Parathyroid adenoma (tissue), 2 donors: ENCODE results near the gene PTEN.
"Not testable (repeated sequence)": the region's sequence is repeated elsewhere in the genome, so short reads cannot be mapped to it uniquely, and the experiment has no call there.

Experiments
- H2AFZ ChIP-seq: fragments of 300-600 bp; sonication (generic); one replicate; pipeline ENCODE4 v1.7.0; 2017; ENCODE audit warnings: antibody characterized with exemption, mild to moderate bottlenecking
- H3K27ac ChIP-seq: fragments of 300-600 bp; sonication (generic); one replicate; pipeline ENCODE4 v1.7.0; 2017
- H3K27me3 ChIP-seq: fragments of 300-600 bp; sonication (generic); one replicate; pipeline ENCODE4 v1.7.0; 2017; ENCODE audit warnings: low read length; ENCODE audit not compliant: control insufficient read depth, insufficient read depth
- H3K36me3 ChIP-seq: fragments of 300-600 bp; sonication (generic); one replicate; pipeline ENCODE4 v1.7.0; 2017; ENCODE audit warnings: low read length; ENCODE audit not compliant: control insufficient read depth, insufficient read depth
- H3K4me1 ChIP-seq: fragments of 300-600 bp; sonication (generic); one replicate; pipeline ENCODE4 v1.7.0; 2017; ENCODE audit warnings: control low read depth
- H3K4me2 ChIP-seq: fragments of 300-600 bp; sonication (generic); one replicate; pipeline ENCODE4 v1.7.0; 2017; ENCODE audit warnings: low read length
- H3K4me3 ChIP-seq: fragments of 300-600 bp; sonication (generic); one replicate; pipeline ENCODE4 v1.7.0; 2017; ENCODE audit warnings: low read depth, low read length
- H3K79me2 ChIP-seq: fragments of 300-600 bp; sonication (generic); one replicate; pipeline ENCODE4 v1.7.0; 2017; ENCODE audit warnings: control low read depth
- H3K9ac ChIP-seq: fragments of 300-600 bp; sonication (generic); one replicate; pipeline ENCODE4 v1.7.0; 2017; ENCODE audit warnings: mild to moderate bottlenecking
- H3K9me3 ChIP-seq: fragments of 300-600 bp; sonication (generic); one replicate; pipeline ENCODE4 v1.7.0; 2017; ENCODE audit warnings: low read length; ENCODE audit not compliant: control insufficient read depth
- TF ChIP-seq, protein P1 (sequence below): fragments of 300-600 bp; sonication (generic); IDR thresholded peaks from one replicate; pipeline ENCODE4 v1.7.0; 2017; ENCODE audit warnings: antibody characterized with exemption, mild to moderate bottlenecking
- donor health status: primary hyperparathyroidism.

Gene PTEN

DNA sequence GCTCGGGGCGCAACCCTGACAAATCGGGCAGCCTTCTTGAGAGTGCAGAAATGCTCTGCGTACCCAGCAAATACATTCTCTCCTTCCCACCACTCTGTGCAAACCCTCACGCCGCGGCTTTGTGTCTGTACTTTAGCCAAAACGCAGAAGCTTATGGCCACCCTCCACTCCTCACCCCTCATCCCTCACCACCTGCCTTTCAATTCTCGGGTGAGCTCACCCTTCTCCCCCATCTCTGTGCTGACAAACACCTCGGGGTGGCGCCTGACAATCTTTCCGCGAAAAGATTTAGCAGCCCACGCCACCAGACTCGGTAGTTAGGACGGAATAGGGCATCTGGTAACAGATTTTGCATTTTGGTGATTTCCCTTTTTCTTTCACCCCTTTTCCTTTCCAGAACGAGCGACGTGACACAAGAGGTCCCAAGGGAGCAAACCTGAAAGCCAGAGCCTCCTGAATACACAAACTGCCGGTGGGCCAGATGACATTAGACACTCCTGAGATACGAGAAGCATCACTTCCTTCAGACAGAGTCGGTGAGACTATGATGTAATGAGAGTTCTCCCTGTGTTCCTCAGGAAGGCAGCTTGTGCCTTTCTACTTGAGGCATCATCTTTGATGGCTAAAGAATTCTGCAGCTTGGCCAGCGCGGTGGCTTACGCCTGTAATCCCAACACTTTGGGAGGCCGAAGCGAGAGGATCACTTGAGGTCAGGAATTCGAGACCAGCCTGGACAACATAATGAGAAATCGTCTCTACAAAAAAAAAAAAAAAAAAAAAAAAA, 44.7 kb upstream of the PTEN start:
- Histone ChIP-seq H3K79me2 (peaks cover 28% of the 10 kb centered on the region), H3K36me3 (no peaks in the 10 kb centered on the region)

DNA sequence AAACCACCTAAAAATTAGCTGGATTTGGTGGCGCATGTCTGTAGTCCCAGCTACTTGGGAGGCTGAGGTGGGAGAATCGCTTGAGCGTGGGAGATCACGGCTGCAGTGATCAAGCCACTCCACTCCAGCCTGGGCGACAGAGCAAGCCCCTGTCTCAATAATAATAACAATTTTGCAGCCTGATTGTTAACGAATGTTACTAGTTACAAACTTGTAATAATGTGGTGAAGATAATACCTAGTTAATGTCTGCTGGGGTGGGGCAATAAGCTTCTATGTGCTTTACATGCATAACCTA, 44.2 kb upstream of the PTEN start:
- Histone ChIP-seq H3K27me3 (no peaks in the 10 kb centered on the region), H3K4me2 (no peak overlapping the region), H3K27ac (no peak overlapping the region), H3K4me3 (no peak overlapping the region), H3K79me2 (peaks cover 28% of the 10 kb centered on the region), H3K36me3 (no peaks in the 10 kb centered on the region), H2AFZ (no peak overlapping the region), H3K4me1 (peaks cover 10% of the 10 kb centered on the region), H3K9me3 (no peaks in the 10 kb centered on the region), H3K9ac (no peak overlapping the region)
- TF ChIP-seq, protein P1, sequence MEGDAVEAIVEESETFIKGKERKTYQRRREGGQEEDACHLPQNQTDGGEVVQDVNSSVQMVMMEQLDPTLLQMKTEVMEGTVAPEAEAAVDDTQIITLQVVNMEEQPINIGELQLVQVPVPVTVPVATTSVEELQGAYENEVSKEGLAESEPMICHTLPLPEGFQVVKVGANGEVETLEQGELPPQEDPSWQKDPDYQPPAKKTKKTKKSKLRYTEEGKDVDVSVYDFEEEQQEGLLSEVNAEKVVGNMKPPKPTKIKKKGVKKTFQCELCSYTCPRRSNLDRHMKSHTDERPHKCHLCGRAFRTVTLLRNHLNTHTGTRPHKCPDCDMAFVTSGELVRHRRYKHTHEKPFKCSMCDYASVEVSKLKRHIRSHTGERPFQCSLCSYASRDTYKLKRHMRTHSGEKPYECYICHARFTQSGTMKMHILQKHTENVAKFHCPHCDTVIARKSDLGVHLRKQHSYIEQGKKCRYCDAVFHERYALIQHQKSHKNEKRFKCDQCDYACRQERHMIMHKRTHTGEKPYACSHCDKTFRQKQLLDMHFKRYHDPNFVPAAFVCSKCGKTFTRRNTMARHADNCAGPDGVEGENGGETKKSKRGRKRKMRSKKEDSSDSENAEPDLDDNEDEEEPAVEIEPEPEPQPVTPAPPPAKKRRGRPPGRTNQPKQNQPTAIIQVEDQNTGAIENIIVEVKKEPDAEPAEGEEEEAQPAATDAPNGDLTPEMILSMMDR = no peak

More for the DNA sequence above, 44.7 kb upstream of the PTEN start:
- no peaks in the 10 kb centered on the region for H3K27me3 ChIP-seq
- TF ChIP-seq, protein P1 = no peak
- peak overlapping the region; percentile 89 for H3K4me3 ChIP-seq
- H3K27ac ChIP-seq = peak overlapping the region; percentile 92
- H3K4me2 ChIP-seq = peak overlapping the region; percentile 96
- no peaks in the 10 kb centered on the region for H3K9me3 ChIP-seq
- peaks cover 10% of the 10 kb centered on the region for H3K4me1 ChIP-seq
- peak overlapping the region; percentile 37 for H3K9ac ChIP-seq
- H2AFZ ChIP-seq = peak overlapping the region; percentile 94

DNA sequence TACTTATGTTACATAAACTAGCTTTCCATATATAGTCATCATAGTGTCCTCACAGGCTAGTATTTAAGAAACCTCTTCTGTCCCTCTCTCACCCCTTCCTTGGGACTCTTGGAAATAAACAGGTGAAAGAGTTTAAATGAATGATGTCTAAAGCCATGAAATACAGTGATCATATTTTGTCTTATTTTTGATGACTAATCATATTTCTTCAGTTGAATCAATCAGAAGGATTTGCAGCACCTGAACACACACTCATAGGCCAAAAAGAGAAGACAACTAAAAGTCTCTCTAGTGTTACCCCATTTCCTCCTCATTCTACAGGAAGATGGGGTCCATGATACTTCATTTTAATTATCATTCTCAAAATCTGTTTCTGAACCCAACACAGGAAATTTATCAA, 36.8 kb upstream of the PTEN start:
- H3K4me1 ChIP-seq = no peaks in the 10 kb centered on the region
- no peak overlapping the region for H2AFZ ChIP-seq
- H3K79me2 ChIP-seq = no peaks in the 10 kb centered on the region
- no peak overlapping the region for H3K4me2 ChIP-seq
- no peaks in the 10 kb centered on the region for H3K9me3 ChIP-seq
- H3K27me3 ChIP-seq = no peaks in the 10 kb centered on the region
- H3K36me3 ChIP-seq = no peaks in the 10 kb centered on the region
- H3K4me3 ChIP-seq = no peak overlapping the region
- H3K9ac ChIP-seq = no peak overlapping the region
- TF ChIP-seq, protein P1 = no peak
- H3K27ac ChIP-seq = no peak overlapping the region

DNA sequence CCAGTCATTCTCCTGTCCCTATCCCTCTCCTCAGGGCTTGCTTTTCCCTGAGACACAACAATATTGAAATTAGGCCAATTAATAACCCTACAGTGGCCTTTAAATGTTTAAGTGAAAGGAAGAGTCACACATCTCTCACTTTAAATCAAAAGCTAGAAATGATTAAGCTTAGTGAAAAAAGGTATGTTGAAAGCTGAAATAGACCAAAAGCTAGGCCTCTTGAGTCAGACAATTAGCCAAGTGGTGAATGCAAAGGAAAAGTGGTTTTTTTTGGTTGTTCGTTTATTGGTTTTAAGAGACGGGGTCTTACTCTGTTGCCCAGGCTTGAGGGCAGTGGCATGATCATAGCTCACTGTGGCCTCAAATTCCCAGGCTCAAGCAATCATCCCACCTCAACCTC, 35.7 kb upstream of the PTEN start:
- Histone ChIP-seq H3K36me3 (no peaks in the 10 kb centered on the region), H3K9ac (no peak overlapping the region), H3K27me3 (no peaks in the 10 kb centered on the region), H3K9me3 (no peaks in the 10 kb centered on the region), H3K79me2 (no peaks in the 10 kb centered on the region), H3K4me3 (no peak overlapping the region), H3K4me2 (no peak overlapping the region), H3K27ac (no peak overlapping the region), H3K4me1 (no peaks in the 10 kb centered on the region), H2AFZ (no peak overlapping the region)
- TF ChIP-seq, protein P1 = no peak

DNA sequence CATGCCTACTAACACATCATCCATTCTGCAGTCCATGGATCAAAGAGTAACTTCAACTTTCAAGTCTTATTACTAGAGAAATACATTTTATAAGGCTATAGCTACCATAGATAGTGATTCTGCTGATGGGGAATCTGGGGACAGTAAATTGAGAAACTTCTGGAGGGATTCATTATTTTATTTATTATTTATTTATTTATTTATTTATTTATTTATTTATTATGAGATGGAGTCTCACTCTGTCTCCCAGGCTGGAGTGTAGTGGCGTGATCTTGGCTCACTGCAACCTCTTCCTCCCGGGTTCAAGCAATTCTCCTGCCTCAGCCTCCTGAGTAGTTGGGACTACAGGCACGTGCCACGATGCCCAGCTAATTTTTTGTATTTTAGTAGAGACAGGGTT, 34.4 kb upstream of the PTEN start:
- H3K4me1 ChIP-seq, H3K4me2 ChIP-seq, H3K36me3 ChIP-seq, H3K9ac ChIP-seq, H3K79me2 ChIP-seq, H3K4me3 ChIP-seq, H3K27ac ChIP-seq, H3K27me3 ChIP-seq, H2AFZ ChIP-seq, H3K9me3 ChIP-seq: not testable (repeated sequence)
